Esophagus squamous epithelium (tissue), 4 donors: ENCODE results near the gene BMP7.

Experiments
- CTCF ChIP-seq, 6 experiments: fragments of 450-650 bp in 4 of 6; fragments of 200-600 bp in 2 of 6; sonication (generic) in 2 of 6; IDR thresholded peaks; one replicate each; pipeline ENCODE4 v1.5.1; 2016 to 2019; ENCODE audit warnings: antibody characterized with exemption in 6 of 6, mild to moderate bottlenecking in 4 of 6, moderate library complexity in 4 of 6
- POLR2A ChIP-seq, 4 donors: fragments of 450-650 bp; IDR thresholded peaks; one replicate each; pipeline ENCODE4 v1.6.1; 2017; ENCODE audit warnings: antibody characterized with exemption in 4 of 4, mild to moderate bottlenecking in 4 of 4, moderate library complexity in 3 of 4

DNA sequence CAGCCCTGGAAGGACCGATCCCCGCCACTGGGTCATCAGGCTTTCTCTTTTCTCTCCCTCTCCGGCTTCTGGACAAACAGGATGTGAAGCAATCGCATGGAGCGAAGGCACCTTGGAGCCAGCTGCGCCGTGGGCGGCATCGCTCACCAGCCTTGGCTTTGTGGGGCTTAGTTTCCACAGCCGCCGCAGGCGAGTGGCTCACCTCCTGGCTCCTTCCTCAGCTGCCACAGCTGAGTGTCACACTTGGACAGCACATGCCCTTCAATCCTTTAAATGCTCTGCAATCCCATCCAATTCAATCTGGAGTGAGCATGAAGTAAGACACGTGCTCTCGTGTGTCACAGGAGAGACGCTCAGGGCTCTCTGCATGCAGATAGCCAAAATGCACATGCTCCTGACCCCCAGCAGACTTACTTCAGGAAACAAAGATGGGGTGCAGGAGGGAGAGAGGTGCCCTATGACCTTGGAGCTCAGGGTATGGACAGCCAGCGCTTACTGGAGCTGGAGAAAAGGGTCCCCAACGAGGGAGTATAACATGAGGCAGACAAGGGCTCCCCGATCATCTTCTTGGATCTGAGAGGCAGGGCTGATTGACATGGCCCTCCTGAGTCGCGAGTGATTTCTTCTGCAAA lies 70.9 kb downstream of the BMP7 start:
- TF ChIP-seq CTCF (IDR thresholded peaks at IDR 0.05) (no peak), POLR2A (IDR thresholded peaks at IDR 0.05) (no peak)
